Glutamatergic neuron (in vitro differentiated cells): ENCODE data around the gene NEK3. TPM values are rescaled to one million over a fixed set of nuclear protein-coding genes. Genes with fewer than 3 reads are reported as not detected.
A peak's percentile ranks its signal among the peaks of the same experiment; 100 is the strongest.

Source experiments
- DNase-seq: peaks from one replicate; pipeline ENCODE4 v3.0.0; 2022
- H3K27ac Mint-ChIP-seq: one replicate; pipeline ENCODE4 v1.8.0; 2020; ENCODE audit warnings: mild to moderate bottlenecking, mixed read lengths, inconsistent platforms; ENCODE audit not compliant: unreplicated experiment
- H3K27me3 Mint-ChIP-seq: one replicate; pipeline ENCODE4 v1.8.0; 2020; ENCODE audit warnings: mild to moderate bottlenecking, moderate library complexity, mixed read lengths, inconsistent platforms; ENCODE audit not compliant: unreplicated experiment
- H3K36me3 Mint-ChIP-seq: one replicate; pipeline ENCODE4 v1.8.0; 2020; ENCODE audit warnings: mild to moderate bottlenecking, mixed read lengths, inconsistent platforms; ENCODE audit not compliant: unreplicated experiment
- H3K4me1 Mint-ChIP-seq: one replicate; pipeline ENCODE4 v1.8.0; 2020; ENCODE audit warnings: mild to moderate bottlenecking, low read depth, mixed read lengths, inconsistent platforms; ENCODE audit not compliant: unreplicated experiment
- H3K4me3 Mint-ChIP-seq: one replicate; pipeline ENCODE4 v1.8.0; 2020; ENCODE audit warnings: mild to moderate bottlenecking, mixed read lengths, inconsistent platforms; ENCODE audit not compliant: unreplicated experiment
- H3K9me3 Mint-ChIP-seq: one replicate; pipeline ENCODE4 v1.8.0; 2020; ENCODE audit warnings: mild to moderate bottlenecking, moderate library complexity, mixed read lengths, inconsistent platforms; ENCODE audit not compliant: unreplicated experiment
- total RNA-seq: library from RNA; stranded (reverse); fragmentation: NEBNext Ultra II Directional; extraction: Animal tissue kit (Norgen Biotek cat#: 25700); gene quantifications from one replicate; pipeline ENCODE4 v1.2.1, GENCODE V29; 2021; ENCODE audit not compliant: unreplicated experiment
- TF ChIP-seq, protein P1 (sequence below): fragments of 200-600 bp; sonication (generic); IDR thresholded peaks from one replicate; pipeline ENCODE4 v1.5.0; 2021; ENCODE audit not compliant: partially characterized antibody, unreplicated experiment

NEK3 gene
- total RNA-seq, 1 donor from 2014 or later: 54.8 TPM

- Mint-ChIP-seq H3K27me3 (peaks cover 2% of the 10 kb centered on the region), H3K9me3 (no peaks in the 10 kb centered on the region), H3K27ac (no peak within 1 kb of the TSS), H3K4me1 (peaks cover 5% of the 10 kb centered on the region), H3K36me3 (peaks cover 12% of the 10 kb centered on the region), H3K4me3 (peak within 1 kb of the TSS; percentile 89)
- TF ChIP-seq, protein P1, sequence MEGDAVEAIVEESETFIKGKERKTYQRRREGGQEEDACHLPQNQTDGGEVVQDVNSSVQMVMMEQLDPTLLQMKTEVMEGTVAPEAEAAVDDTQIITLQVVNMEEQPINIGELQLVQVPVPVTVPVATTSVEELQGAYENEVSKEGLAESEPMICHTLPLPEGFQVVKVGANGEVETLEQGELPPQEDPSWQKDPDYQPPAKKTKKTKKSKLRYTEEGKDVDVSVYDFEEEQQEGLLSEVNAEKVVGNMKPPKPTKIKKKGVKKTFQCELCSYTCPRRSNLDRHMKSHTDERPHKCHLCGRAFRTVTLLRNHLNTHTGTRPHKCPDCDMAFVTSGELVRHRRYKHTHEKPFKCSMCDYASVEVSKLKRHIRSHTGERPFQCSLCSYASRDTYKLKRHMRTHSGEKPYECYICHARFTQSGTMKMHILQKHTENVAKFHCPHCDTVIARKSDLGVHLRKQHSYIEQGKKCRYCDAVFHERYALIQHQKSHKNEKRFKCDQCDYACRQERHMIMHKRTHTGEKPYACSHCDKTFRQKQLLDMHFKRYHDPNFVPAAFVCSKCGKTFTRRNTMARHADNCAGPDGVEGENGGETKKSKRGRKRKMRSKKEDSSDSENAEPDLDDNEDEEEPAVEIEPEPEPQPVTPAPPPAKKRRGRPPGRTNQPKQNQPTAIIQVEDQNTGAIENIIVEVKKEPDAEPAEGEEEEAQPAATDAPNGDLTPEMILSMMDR: peak; percentile 67
- DNase-seq: peak; percentile 89
Observed at GRCh38 chr13:52128714-52129700, 30.4 kb downstream of the NEK3 start, which contains the start of gene NEK5. Gene NEK5, minus strand, starts transcription at chr13:52129073. Its CDS starts 1,591 bp downstream, at chr13:52127482.

- DNase-seq: peak; percentile 43
- peak overlapping the region; percentile 89 for H3K4me3 Mint-ChIP-seq
- H3K36me3 Mint-ChIP-seq: peaks cover 12% of the 10 kb centered on the region
- no peaks in the 10 kb centered on the region for H3K9me3 Mint-ChIP-seq
- no peak overlapping the region for H3K27ac Mint-ChIP-seq
- TF ChIP-seq, protein P1: peak; percentile 75
- peaks cover 2% of the 10 kb centered on the region for H3K27me3 Mint-ChIP-seq
- H3K4me1 Mint-ChIP-seq: peaks cover 5% of the 10 kb centered on the region
Observed at GRCh38 chr13:52127783-52128702, 31.4 kb downstream of the NEK3 start.

DNA sequence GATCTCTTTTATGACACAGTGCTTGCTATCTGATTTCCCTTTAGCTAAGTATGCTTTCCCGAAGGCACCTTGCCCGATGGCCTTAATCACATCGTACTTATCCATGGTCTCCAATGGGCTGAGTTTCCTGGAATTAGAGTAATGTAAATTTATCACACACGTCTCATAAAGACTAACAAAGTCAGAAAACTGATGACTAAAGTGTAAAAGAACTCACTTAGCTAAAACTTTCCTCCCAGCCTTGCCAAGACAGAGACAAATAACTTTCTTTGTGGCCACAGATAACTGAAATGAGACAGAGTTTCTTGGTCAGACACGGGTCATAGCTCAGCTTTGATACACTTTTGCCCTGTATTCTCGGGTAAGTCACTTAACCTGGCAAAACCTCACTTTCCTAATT is 32.0 kb downstream of the NEK3 start:
- no peak for DNase-seq
- TF ChIP-seq, protein P1: no peak
- H3K27me3 Mint-ChIP-seq: peaks cover 2% of the 10 kb centered on the region
- no peak overlapping the region for H3K27ac Mint-ChIP-seq
- no peaks in the 10 kb centered on the region for H3K9me3 Mint-ChIP-seq
- H3K36me3 Mint-ChIP-seq: peaks cover 12% of the 10 kb centered on the region
- H3K4me1 Mint-ChIP-seq: peaks cover 5% of the 10 kb centered on the region
- H3K4me3 Mint-ChIP-seq: no peak overlapping the region

- H3K27me3 Mint-ChIP-seq: peaks cover 2% of the 10 kb centered on the region
- H3K36me3 Mint-ChIP-seq: no peaks in the 10 kb centered on the region
- H3K4me3 Mint-ChIP-seq: no peak overlapping the region
- peaks cover 5% of the 10 kb centered on the region for H3K4me1 Mint-ChIP-seq
- no peak for DNase-seq
- no peaks in the 10 kb centered on the region for H3K9me3 Mint-ChIP-seq
- no peak overlapping the region for H3K27ac Mint-ChIP-seq
- TF ChIP-seq, protein P1: no peak
Observed at GRCh38 chr13:52125547-52125946, 33.9 kb downstream of the NEK3 start.
